ENCODE results near the gene NLGN3.
A peak's percentile ranks its signal among the peaks of the same experiment; 100 is the strongest.

NLGN3 gene

DNA sequence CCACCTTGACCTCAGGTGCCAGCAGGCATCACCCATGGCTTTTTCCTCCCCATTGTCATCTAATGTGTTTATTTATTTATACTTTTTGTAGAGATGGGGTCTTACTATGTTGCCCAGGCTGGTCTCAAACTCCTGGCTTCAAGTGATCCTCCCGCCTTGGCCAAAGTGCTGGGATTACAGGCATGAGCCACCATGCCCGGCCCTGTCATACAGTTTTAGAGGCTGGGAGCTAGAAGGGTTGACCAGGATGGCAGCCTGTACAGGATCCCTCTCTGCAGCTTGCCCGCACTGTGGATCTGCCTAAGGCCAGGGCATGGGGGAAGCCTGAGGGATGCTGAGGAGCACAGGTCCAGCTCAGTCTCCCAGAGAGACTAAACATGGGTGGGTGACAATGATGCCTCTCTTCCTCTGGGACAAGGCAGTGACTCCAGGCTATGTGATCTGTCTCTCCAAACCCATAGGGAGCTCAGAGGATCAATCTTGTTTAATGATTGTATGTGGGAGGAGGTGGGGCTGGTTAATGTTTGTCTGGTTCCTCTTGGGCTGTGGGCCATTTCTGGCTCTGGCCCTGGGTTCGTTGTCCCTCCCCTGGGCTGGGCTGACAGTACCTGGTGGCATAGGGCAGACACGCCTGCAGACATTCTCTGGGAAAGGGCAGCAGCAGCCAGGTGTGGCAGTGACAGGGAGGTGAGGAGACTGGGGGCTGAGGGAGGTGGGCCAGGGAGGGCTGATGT lies 70.1 kb downstream of the NLGN3 start:
- H3K4me2 ChIP-seq (ENCODE audit: low read depth, low read length, poor library complexity, severe bottlenecking): no peak overlapping the region
- H3K9ac ChIP-seq (ENCODE audit: low read depth, low read length, poor library complexity, severe bottlenecking): no peak overlapping the region
- H3K4me1 ChIP-seq (ENCODE audit: insufficient read depth, low read length, poor library complexity, severe bottlenecking): peaks cover 4% of the 10 kb centered on the region
- H3K36me3 ChIP-seq (ENCODE audit: insufficient read depth, low read length): no peaks in the 10 kb centered on the region
- H3K4me3 ChIP-seq (ENCODE audit: low read length, poor library complexity, severe bottlenecking): no peak overlapping the region
- H3K9me2 ChIP-seq (replicated peaks; ENCODE audit: low read depth, low read length): no peaks in the 10 kb centered on the region
- H3K27me3 ChIP-seq (ENCODE audit: insufficient read depth, low read length, poor library complexity, severe bottlenecking): no peaks in the 10 kb centered on the region
- H3K9me3 ChIP-seq (ENCODE audit: insufficient read depth, low read depth, low read length): no peaks in the 10 kb centered on the region
- H3F3A ChIP-seq (ENCODE audit: low read depth): no peaks in the 10 kb centered on the region
- H3K79me2 ChIP-seq (ENCODE audit: insufficient read depth, low read length): no peaks in the 10 kb centered on the region
- H2AFZ ChIP-seq (ENCODE audit: low read length): no peak overlapping the region
- no peak for TF ChIP-seq EZH2phosphoT487 (IDR thresholded peaks at IDR 0.05; ENCODE audit: borderline replicate concordance)
- TF ChIP-seq, protein P1, sequence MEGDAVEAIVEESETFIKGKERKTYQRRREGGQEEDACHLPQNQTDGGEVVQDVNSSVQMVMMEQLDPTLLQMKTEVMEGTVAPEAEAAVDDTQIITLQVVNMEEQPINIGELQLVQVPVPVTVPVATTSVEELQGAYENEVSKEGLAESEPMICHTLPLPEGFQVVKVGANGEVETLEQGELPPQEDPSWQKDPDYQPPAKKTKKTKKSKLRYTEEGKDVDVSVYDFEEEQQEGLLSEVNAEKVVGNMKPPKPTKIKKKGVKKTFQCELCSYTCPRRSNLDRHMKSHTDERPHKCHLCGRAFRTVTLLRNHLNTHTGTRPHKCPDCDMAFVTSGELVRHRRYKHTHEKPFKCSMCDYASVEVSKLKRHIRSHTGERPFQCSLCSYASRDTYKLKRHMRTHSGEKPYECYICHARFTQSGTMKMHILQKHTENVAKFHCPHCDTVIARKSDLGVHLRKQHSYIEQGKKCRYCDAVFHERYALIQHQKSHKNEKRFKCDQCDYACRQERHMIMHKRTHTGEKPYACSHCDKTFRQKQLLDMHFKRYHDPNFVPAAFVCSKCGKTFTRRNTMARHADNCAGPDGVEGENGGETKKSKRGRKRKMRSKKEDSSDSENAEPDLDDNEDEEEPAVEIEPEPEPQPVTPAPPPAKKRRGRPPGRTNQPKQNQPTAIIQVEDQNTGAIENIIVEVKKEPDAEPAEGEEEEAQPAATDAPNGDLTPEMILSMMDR (conservative IDR thresholded peaks at IDR 0.05; ENCODE audit: low read length): no peak
- H4K20me1 ChIP-seq (ENCODE audit: insufficient read depth, low read length, poor library complexity, severe bottlenecking): no peaks in the 10 kb centered on the region

DNA sequence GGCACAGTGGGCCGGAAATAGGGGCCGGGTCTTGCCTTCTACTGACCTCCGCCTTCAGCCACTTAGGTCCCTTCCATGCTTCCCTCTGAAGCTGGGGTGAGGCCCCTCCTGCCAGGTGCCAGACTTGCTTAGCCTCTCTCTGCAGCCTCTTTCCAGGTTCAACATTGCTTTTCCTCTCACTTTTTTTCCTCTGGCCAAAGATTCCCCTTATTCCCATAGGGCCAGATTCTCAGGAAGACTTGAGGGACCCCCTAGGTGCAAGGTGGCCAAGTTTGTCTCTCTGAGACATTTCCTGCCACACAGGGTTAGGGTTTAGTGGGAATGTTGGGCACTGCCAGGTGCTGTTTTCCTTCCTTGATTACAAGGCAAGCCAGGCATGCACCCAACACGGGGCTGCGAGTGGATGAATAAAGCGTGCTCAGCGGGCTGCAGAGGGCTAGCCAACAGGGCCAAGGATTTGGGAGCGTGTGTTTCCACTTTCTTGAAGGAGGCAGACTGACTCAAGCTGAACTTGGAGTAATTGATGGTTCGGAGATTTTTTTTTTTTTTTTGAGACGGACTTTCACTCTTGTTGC lies 70.8 kb downstream of the NLGN3 start:
- no peaks in the 10 kb centered on the region for H3K27me3 ChIP-seq (ENCODE audit: insufficient read depth, low read length, poor library complexity, severe bottlenecking)
- H3K4me1 ChIP-seq (ENCODE audit: insufficient read depth, low read length, poor library complexity, severe bottlenecking): peaks cover 4% of the 10 kb centered on the region
- H3K9ac ChIP-seq (ENCODE audit: low read depth, low read length, poor library complexity, severe bottlenecking): no peak overlapping the region
- TF ChIP-seq, protein P1 (conservative IDR thresholded peaks at IDR 0.05; ENCODE audit: low read length): no peak
- no peak for TF ChIP-seq EZH2phosphoT487 (IDR thresholded peaks at IDR 0.05; ENCODE audit: borderline replicate concordance)
- H3F3A ChIP-seq (ENCODE audit: low read depth): no peaks in the 10 kb centered on the region
- no peaks in the 10 kb centered on the region for H3K9me3 ChIP-seq (ENCODE audit: insufficient read depth, low read depth, low read length)
- no peaks in the 10 kb centered on the region for H3K9me2 ChIP-seq (replicated peaks; ENCODE audit: low read depth, low read length)
- H3K4me3 ChIP-seq (ENCODE audit: low read length, poor library complexity, severe bottlenecking): no peak overlapping the region
- no peak overlapping the region for H2AFZ ChIP-seq (ENCODE audit: low read length)
- no peaks in the 10 kb centered on the region for H3K79me2 ChIP-seq (ENCODE audit: insufficient read depth, low read length)
- no peak overlapping the region for H3K4me2 ChIP-seq (ENCODE audit: low read depth, low read length, poor library complexity, severe bottlenecking)
- no peaks in the 10 kb centered on the region for H3K36me3 ChIP-seq (ENCODE audit: insufficient read depth, low read length)
- H4K20me1 ChIP-seq (ENCODE audit: insufficient read depth, low read length, poor library complexity, severe bottlenecking): no peaks in the 10 kb centered on the region

DNA sequence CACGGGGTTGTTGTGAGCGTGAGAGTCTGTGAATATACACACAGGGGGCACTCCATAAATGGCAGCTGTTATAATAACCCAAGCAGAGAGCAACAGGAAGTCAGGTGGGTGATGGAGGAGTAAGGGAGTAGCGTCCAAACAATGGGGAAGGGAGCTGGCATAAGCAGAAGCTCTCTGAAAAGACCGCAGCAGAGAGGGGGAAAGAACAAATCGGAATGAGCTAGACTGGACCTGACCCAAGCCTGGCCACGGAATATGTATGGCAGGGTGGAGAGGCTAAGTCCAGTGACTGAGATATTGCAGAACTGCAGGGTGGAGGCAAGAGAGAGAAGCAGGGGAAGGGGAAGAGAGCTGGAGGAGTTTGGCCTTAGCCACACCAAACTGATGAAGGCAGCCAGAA lies 71.8 kb downstream of the NLGN3 start:
- Histone ChIP-seq H3F3A (ENCODE audit: low read depth) (no peaks in the 10 kb centered on the region), H3K4me2 (ENCODE audit: low read depth, low read length, poor library complexity, severe bottlenecking) (no peak overlapping the region), H3K79me2 (ENCODE audit: insufficient read depth, low read length) (no peaks in the 10 kb centered on the region), H3K27me3 (ENCODE audit: insufficient read depth, low read length, poor library complexity, severe bottlenecking) (no peaks in the 10 kb centered on the region), H4K20me1 (ENCODE audit: insufficient read depth, low read length, poor library complexity, severe bottlenecking) (no peaks in the 10 kb centered on the region), H3K9me2 (replicated peaks; ENCODE audit: low read depth, low read length) (no peaks in the 10 kb centered on the region), H3K9me3 (ENCODE audit: insufficient read depth, low read depth, low read length) (no peaks in the 10 kb centered on the region), H3K36me3 (ENCODE audit: insufficient read depth, low read length) (no peaks in the 10 kb centered on the region), H3K4me1 (ENCODE audit: insufficient read depth, low read length, poor library complexity, severe bottlenecking) (peaks cover 4% of the 10 kb centered on the region), H3K4me3 (ENCODE audit: low read length, poor library complexity, severe bottlenecking) (no peak overlapping the region), H2AFZ (ENCODE audit: low read length) (peak overlapping the region; percentile 64; the same call in 1 of the 2 replicates), H3K9ac (ENCODE audit: low read depth, low read length, poor library complexity, severe bottlenecking) (no peak overlapping the region)
- TF ChIP-seq, protein P1 (conservative IDR thresholded peaks at IDR 0.05; ENCODE audit: low read length): no peak
- no peak for TF ChIP-seq EZH2phosphoT487 (IDR thresholded peaks at IDR 0.05; ENCODE audit: borderline replicate concordance)
